GM21528 (cell line): ENCODE measurements around the gene PIR.

Source experiments
- ATAC-seq: cut with Tn5 transposase; IDR thresholded peaks from one replicate; pipeline ENCODE4 v1.9.1; 2021; ENCODE audit warnings: mild to moderate bottlenecking, moderate library complexity; ENCODE audit not compliant: unreplicated experiment, low FRiP score

PIR gene

DNA sequence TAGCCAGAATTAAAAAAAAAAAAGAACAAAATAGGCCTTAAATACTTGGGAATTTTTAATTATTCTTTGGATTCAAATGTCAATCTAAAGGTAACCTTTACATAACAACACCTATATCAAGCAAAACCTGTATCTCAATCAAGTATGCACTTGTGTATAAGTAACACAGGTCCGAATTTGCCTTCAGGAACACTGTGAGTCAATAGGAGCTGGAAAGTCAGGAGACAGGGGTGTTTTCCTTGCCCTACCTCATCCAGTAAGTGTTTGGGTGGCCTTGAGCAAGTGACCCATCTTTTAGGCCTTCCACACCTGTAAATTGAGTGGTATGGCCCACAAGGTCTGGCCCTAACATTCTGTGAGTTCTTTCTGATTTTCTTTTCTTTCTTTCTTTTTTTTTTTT is 68.1 kb downstream of the PIR start:
- ATAC-seq, result no peak

DNA sequence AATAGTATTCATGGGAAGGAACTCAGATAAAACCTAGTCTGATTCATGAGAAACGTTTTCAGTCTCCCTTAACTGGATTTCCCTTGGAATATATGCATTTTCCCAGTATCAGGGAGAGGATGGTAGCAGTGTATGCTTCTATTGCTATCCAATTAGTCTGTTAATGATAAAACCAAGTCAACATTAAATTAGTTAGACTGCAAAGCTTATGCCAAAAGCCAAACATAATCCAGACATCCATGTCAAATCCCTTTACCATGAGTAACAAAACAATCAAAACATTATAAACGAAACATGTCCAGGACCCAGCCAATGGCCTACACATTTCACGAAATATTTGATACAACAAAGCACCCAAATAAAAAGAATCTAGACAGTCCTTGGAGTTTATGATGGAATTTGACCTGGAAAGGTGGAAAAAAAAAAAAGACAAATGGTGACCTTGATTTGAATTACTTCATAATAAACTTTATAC is 74.4 kb downstream of the PIR start:
- no peak for ATAC-seq

DNA sequence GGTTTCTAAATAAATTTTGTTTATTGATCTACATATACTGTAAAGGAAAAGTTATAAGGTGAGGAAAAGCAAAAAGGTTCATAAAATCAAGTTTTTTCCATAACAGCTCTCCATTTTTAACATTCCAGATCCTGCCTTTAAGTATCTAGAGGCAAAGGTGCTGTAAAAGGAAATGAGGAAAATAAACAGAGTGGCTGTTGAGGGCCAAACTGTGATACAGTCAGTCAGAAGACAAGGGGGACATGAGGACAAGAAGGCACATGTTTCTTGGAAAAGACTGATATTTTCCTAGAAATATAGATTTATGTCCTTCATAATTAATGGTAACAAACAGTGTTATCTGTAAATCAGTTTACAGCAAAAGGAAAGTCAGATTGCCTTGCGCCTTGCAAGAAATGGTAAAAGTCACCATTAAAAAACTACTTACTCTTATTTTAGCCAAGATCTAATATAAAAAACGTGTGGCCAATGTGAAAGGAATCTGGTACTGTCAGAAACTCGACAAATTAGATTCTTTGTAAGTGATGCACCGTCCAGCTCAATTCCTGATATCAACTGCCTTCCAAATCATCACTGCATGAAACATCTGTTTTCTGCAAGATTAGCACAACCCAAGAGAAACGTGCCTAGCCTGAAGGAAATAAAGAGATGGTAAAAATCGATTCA is 75.0 kb downstream of the PIR start:
- ATAC-seq, result no peak

DNA sequence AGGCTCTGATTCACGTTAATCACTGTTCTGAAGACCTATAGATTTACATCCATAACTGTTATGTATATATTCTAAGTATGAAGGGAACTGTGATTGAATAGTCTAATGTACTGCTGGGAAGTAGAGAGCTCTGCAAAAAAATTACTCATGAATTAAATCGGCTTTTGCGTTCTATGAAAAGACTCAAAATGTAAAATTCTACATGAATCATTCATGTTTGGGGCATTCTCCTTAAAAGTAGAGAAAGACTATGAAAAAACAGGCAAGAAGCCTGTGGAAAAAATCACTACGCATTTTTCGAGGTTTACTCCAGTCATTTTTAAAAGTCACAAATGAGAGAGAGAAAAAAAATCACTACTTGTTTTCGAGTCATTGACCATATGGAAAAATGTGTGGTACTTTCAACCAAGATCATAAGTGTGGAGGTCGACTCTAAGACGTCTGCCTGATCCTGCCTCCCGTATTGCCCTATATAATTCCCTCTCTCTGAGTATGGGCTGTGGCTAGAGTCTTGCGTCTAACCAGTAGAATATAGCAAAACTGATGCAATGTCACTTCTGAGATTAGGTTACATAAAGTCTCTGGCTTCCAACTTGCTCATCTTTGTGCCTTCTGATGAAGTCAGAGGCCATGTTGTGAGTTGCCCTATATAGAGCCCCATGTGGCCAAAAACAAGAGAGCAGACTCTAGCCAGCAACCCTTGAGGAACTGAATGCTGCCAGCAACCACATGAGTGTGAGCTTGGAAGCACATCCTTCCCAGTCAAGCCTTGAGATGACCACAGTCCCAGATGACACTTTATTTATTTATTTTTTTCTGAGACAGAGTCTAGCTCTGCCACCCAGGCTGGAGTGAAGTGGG is 76.8 kb downstream of the PIR start:
- ATAC-seq, result no peak

- no peak for ATAC-seq
These were observed 80.0 kb downstream of the PIR start for GRCh38 chrX:15413101-15413500.

GRCh38 chrX:15410947-15411346 is 82.2 kb downstream of the PIR start:
- no peak for ATAC-seq

DNA sequence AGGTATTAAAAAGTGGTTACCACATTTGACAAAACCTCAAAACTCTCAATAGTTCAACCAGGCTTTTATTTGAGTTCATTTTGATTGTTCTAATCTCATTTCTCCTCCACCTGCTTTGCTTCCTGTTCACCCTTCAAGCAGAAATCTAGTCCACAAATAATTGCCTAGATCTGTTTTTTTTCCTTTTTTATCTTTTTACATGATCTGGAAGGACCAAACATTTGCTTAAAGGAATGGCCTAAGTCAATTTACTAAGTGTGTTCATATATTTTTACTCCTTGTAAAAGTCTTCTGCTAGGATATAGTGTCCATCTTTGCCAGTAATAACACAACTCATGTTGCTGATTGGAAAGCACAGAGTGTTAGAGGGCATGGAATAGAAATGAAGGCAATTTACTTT is 82.7 kb downstream of the PIR start:
- ATAC-seq, result no peak

- no peak for ATAC-seq
These were observed 87.3 kb downstream of the PIR start for GRCh38 chrX:15405846-15406245.

DNA sequence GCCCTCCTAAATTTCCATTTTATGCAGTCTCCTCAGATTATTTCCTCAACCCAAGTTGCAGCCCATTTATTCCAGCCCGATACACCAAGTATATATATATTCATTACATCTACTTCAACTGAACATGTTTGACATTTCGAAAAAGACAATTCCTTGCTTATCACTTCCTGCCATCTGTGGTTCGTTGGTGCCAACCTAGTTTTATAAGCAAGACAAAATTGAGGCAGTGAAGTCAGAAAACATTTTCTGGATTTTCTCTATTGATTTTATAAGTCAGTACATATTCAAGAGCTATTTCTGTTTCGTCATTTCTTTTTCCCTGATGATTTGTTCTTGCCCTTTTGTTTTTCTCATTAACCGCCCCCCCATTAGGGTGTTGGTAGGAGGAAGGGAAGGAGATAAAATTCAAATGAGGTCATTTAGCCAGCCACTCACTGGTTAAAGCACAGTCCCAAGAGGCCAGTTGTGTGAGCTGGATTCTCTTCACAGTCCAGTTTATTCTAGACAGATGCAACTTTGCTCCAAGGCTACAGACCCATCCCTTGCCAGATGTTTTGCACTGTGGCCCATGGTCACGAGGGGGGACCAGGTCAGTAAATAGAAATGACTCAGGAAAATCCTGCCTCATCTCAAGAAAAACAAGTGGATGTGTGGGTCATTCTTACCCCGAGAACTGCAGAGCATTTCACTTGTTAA is 88.6 kb downstream of the PIR start:
- ATAC-seq, result no peak

DNA sequence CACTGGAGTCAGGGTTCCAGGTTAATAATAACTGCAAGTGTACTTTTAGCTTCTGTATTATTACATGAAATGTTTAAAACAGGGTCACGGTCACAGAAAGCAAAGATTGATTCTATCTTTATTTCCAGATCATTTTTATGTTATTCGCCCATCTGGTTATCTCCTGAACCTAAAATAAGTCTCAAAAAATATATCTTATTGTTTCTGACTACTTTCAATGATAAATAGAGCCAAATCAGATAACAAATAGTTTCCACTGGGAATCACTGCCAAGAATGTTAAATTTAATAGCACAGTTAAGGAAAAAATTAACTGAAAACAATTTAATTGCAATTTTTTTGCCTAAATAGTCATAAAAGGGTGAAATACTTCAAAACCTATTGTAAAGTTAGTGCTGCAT is 91.8 kb downstream of the PIR start:
- ATAC-seq, result no peak

DNA sequence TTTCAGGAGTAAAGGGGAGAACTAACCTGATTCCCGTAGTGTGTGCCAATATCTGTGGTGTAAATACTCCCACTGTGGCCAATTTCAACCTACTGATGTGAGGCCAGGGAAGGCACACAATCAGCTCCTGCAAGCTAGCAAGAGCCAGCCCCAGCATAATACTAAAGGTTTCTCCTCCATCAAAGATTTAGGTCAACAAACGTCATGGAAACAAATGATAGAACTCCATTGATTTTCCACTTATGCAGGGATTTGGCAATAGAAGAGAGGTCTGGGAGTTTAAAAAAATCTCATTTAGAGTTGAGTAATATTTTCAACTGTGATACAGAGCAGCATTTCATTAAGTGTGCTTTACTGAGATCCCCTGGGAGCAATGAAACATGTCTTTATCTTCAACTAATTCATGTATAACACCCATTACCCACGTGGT is 93.2 kb downstream of the PIR start:
- no peak for ATAC-seq

- ATAC-seq, result no peak
These were observed 94.3 kb downstream of the PIR start for GRCh38 chrX:15398874-15399273.

DNA sequence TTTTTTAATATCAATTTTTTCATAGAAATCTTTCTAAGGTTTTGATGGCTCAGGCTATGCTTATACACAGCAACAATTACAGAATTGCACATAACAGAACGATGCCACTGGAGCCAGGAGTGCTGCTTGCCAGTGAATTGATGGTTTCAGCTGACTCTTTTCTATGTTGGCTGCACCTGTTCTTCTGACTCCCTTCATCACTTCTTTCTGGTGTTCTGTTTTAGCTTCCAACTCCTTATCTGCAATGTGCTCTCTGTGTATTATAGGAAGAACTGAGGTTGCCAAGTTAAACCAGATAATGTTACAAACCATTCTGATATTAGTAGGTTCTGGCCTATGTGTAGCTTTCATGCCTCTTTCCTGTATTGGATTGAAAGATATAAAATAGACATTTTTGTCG is 97.3 kb downstream of the PIR start:
- no peak for ATAC-seq

DNA sequence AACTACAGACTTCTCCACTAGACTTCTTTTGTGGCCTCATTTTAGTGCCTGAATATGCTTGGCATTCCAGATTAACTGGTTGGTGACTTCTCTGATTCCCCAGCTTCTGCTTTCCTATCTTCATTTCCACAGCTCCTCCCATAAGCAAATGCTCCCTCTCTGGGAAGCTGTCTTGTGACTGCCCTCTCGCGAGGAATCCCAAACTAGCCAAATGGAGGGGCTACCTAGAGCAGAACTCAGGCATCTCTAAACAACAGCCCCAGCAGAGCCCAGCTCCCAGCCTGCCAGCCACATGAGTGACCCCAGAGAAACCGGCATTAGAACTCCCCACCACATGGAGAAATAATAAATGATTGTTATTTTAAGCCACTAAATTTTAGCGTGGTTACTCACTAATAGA is 101.3 kb downstream of the PIR start:
- ATAC-seq, result no peak

DNA sequence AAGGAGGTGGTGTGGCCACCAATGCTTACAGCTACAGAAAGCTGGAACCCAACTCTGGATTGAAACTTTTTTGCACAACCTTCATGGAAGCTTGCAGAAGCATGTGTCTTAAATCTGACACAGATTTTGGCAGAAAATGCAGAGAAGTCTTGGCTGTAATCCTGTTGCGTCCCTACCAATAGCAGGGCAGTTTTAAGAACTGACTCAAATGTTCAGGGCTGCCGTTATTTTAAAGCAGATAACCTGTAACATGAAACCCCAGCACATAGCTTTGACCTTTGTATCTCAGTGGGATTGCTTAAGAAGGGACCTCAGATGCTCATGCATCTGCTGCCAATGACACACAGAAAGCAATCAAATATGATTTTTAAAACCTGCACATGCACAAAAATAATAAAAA is 108.8 kb downstream of the PIR start, which contains the start of gene VEGFD:
TSS of gene VEGFD (minus strand) at position 110 of the 400 bp plus-strand sequence. CDS start 467 bp downstream, outside the sequence.
- no peak for ATAC-seq

- no peak for ATAC-seq
These were observed 110.3 kb downstream of the PIR start for GRCh38 chrX:15382813-15383212.

DNA sequence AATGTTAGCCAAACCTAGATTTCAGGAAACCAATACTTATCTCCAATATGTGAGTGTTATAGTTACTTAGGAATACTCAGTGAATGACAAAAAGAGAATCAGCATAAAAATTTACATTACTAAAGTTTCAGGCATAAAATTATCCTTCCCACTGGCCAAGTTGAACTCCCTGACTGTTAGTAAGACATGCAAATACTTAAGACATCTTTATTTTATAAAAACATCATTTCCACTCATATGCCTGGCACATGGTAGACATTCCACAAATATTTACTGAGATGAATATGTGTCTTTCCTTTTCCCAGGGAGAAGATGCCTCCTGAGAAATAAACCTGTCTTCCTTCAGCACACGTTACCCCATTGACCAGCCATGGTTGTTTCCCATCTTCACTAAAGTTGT is 116.2 kb downstream of the PIR start:
- ATAC-seq, result no peak

- ATAC-seq, result no peak
These were observed 119.2 kb downstream of the PIR start for GRCh38 chrX:15373976-15374375.

DNA sequence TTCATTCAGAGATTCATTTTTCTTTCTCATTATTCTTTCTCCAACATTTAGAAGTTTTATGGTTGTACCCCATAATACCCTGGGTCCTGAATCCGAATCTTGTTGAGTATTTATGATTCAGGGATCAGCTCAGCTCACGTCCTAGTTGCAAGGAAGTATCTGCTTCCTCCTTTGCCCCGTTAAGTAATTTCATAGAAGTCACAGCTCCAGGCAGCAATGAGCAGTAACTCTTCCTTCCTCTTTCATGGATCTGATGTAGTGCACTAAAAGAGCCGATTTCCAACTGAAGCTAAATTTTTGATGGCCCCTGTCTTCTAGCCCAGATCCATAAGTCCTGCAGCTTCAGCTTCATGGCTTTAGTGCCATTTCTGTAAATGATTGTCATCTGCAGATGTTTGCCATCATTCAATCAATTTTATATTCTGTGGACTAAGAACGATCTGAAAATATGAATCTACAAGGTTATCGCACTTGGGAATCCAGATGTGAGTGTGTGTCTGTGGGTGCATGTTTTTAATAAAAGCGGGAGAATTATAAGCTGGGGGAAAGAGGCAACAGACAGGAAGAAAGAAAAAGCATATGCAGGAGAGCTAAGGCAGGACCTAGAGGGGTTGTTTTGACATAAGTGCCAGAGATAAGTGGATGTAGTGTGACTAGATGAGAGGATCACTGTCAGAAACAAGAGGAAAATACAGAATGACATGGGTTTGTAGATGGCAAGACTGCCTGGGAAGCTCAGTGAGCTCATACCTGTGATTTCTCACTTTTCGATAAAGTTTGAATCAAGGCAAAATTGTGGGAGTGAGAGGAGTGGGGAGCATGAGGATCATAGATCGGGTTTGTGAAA is 126.4 kb downstream of the PIR start:
- no peak for ATAC-seq

GRCh38 chrX:15359701-15360100 is 133.4 kb downstream of the PIR start:
- no peak for ATAC-seq
